Measurements from ENCODE around the gene TRIM2. TPM values are rescaled to one million over a fixed set of nuclear protein-coding genes. Genes with fewer than 3 reads are reported as not detected.

The TRIM2 gene
- total RNA-seq, 1 donor from 2014 or later, result 13.9 TPM

DNA sequence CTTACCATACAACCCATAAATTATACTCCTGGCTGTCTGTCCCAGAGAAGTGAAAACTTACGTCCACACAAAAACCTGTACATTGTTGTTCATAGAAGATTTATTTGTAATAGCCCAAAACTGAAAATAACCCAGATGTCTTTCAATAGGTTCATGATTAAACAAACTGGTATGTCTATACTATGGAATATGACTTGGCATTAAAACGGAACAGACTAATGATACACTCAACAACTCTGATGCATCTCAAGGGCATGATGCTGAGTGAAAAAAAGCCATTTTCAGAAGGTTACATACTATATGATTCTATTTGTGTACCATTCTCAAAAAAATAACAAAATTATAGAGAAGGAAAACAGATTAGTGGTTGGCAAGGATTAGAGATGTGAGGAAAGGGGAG lies 128.7 kb downstream of the TRIM2 start:
- DNase-seq (ENCODE audit: low read depth in 2 of 2), result no peak

DNA sequence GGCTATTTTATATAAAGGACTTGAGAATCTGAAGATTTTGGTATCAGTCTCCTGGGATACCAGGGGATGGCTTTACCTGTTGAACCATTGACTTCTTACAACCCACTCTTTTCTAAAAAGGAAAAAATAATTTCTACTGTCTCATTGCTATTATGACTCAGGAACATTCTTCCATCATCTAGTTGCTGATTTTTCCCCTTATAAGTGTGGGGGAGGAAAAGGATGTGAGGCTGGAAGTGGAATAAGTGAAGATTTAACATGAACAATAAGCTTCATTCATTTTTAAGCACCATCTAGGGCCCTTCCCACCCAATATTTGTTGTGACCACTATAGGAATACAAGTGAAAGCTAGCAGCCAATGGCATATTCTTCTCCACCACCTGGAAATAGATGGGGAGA lies 129.6 kb downstream of the TRIM2 start:
- no peak for DNase-seq (ENCODE audit: low read depth in 2 of 2)

DNA sequence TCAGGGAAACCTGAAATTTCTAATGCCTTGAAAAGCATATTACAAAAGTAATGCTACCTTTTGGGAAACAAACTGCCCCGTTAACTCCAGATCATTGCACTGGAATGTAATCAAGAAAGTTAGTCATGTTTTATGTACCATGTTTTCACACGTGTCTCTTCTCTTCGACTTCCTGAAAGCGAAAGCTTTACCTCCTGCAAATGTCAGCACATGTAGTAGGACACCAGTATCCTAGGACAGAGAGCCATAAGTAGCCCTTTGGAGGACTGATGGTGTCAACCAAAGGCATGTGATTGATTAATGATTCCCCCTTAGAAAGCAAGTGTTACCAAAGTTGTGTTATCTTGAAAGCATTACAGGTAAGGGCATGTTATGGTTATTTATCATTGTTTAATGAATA lies 131.4 kb downstream of the TRIM2 start:
- no peak for DNase-seq (ENCODE audit: low read depth in 2 of 2)

DNA sequence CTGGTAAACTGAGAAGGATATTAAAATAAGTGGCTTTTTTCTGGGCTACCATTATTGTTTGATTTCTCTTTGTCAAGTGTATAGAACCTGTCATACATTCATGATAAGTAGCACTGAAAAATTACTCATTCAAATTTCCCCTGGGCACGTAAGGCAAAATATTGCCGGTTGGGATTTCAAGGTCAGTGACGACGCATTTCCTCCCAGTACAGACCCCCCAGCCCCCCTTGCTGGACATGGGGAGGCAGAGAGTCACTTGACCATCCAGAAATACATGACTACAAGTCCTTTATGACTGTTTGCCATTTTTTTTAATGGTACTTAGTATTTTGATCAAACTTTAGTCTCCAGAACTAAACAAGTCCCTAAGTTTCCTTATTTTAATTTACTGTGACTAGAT lies 133.4 kb downstream of the TRIM2 start:
- peak in 1 of 2 donors; percentile 54 for DNase-seq (ENCODE audit: low read depth in 2 of 2)

DNA sequence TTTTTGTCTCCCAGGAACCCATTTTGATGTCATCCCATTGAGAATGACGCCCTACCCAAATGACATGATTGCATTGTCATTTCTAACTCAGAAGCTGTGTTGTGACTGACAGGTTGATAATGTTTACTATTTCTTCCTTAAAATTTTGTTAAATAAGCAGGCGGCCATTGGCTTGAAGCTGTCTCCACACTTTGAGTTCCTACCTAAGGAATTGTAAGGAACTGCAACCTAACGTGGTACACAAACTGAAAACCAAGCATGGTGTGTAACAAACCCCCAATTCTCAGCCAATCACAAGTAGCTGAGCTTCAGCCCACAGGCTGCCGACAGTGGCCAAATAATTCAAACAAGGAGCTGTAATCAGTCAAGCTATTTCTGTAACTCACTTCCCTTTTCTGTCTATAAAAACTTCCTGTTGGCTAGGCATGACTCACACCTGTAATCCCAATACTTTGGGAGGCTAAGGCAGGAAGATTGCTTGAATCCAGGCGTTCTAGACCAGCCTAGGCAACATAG lies 137.4 kb downstream of the TRIM2 start:
- DNase-seq (ENCODE audit: low read depth in 2 of 2), result peak; percentile 52 to 86

DNA sequence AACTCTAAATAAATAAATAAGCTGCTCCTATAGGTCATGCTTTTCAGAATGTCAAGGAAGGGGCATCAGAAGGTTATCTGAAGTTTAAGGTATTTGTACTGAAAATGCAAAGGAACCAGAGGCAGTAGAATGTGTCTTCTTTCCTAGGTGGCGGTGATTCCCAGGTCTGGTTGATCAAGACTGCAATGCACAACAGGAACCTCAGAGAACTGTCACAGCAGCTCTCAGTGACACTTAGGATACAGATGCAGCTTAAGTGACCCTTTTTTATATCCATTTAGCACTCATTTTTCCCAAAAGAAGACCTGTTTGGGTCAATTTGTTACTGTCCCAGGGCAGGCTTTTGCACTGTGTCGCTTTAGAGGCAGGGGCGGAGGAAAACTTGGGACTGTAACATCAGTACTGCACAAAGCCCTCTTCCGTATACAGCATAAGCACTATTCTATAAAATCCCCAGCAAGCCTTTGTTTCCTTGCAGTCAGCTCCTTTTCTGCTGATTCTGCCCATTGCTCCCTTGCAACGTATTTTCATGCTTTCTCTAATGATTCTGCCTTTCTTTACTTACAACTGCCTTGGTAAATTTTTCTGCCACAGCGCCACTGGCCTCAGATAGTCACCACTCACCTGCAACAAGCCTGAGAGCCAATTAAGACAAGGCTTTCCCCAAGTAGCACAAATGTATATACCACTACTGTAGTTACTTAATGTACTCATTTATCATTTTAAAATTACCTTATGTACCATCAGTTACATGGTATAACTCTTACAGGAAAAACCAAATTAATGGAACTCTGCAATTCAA lies 138.7 kb downstream of the TRIM2 start:
- DNase-seq (ENCODE audit: low read depth in 2 of 2), result no peak

DNA sequence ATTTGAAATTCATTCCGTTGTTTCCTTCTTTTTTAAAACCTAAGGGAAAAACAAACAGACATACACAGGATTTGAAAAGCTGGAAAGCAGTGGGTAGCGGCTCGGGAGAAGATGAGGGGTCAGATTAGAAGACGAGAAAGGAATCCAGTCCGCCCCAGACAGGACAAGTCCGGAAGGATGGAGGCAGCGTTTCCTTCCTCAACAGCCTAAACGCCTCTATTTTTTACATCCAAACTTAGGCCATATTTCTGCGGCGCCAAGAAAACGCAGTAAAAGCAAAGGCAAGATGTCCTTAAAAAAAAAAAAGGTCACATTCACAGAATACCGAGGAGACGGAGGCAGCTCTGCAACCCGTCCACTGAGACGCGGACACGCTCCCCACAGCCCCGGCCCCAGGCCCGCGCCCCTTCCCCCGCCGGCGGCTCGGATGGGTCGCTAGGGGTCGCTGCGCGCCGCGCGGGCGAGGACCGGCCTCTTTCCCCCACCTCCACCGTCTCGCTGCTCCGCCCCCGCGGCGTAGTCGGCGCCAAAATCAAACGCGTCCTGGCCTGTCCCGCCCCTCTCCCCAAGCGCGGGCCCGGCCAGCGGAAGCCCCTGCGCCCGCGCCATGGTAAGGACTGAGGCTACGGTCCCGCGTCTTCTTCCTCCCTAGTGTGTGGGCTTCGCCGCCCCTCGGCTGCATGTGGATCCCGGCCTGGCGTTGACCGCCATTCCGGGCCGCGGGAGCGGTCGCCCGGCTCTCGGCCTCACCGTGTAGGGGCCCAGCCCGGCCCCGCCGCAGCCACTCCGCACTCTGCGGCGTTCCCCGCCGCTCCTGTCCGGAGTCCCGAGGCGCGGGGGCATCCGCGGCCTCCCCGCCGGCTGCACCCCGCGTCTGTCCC lies 140.1 kb downstream of the TRIM2 start, which contains the start of gene MND1:
MND1 (plus strand) TSS at position 558 of the 881 bp plus-strand sequence; CDS start at position 608, 50 bp downstream.
- peak; percentile 41 to 80 for DNase-seq (ENCODE audit: low read depth in 2 of 2)

DNA sequence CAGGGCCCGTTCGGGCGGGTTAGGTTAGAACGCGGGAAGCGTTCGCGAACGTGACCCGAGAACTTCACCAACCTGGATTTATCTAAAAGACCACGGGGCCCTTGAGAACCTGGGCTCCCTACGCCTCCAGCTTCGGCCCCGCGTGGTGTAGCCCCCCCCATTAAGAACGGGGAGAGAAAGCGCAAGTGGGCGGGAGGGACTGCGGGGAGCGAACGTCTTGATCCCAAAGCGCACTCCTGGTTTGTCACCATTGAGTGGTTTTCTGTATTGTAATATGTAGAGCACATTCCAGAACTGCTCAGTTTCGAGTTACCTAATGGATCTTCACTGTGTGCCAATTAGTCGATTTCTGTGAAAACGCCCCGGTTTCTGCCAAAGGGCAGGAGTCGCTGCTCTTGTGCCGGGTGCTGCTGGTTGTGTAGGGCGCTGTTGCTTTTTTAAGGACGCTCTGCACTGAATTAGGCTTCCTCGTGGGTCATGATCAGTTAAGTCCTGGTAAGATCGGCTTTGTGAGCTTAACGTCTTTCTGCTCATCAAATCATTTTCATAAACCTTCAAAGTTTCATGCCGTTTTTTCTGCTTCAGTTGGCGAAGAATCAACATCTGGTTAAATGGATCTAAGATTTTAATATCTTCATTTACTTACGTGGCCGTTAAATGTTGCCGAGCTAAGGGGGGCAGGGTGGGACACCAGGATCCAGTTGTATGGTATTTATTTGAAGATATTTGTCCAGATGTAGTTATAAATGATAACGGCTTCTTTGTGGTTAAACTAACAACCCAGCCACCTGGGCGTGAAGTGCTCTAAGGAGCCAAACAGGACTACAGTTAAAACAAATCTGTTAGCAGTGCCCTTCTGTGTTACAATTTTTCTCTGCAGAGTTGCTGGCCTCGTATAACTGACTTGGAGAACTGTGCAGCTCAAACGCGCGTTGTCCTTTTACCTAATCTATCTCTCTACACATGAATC lies 141.1 kb downstream of the TRIM2 start:
- peak in 1 of 2 donors; percentile 52 for DNase-seq (ENCODE audit: low read depth in 2 of 2)

DNA sequence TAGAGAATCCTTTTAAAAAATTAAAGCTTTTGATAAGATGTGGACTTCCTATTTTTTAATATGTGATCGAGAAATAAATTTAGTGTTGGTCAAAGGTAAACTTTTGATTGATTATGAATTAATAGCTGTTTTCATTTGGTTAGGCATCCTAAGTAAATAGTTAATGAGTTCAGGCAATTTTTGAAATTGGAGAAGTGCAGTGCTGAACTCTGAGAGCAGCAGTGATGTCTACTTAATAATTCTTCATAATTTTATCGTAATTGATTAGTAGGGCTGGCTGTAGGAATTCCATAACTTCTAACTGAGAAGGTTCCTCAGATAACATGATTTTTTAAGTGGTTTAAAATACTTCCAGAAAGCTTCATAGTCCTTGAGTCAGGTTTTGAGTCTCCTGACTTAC lies 141.8 kb downstream of the TRIM2 start:
- no peak for DNase-seq (ENCODE audit: low read depth in 2 of 2)

DNA sequence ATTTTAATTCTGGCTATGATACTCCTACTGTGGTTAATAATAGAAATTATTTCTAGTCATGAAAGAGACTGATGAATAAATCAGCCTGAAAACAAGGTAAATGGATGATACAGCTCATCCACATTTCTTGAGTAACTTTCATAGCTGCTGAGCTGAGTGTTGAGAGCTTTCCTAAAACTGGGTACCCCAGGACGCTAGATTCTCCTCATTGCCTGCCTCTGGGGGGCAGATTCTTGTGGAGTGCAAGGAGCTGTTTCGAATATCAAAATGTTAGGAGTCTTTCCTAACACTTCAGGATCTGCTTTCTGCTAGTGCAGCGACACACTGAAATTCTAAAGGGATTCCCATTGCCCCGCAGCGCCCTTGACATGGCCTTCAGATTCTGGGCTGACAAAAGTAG lies 142.3 kb downstream of the TRIM2 start:
- DNase-seq (ENCODE audit: low read depth in 2 of 2), result no peak

DNA sequence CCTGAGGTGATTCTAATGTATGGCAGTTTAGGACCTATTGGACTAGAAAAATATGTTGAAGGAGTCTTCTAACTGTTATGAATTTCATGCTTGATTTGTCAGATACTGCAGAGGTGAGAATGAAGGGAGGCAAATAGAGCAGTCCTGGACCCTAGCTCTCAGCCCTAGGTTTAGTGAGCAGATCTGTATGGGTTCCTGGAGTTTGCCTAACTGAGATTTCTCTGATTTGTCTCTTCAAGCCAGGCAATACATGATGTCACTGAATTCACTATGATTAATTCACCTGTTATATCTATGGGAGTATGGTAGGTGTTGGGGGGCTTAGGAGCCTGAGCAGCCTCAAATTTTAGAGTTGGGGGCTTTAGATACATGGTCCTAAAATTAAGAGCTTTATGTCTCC lies 142.9 kb downstream of the TRIM2 start:
- DNase-seq (ENCODE audit: low read depth in 2 of 2), result no peak

DNA sequence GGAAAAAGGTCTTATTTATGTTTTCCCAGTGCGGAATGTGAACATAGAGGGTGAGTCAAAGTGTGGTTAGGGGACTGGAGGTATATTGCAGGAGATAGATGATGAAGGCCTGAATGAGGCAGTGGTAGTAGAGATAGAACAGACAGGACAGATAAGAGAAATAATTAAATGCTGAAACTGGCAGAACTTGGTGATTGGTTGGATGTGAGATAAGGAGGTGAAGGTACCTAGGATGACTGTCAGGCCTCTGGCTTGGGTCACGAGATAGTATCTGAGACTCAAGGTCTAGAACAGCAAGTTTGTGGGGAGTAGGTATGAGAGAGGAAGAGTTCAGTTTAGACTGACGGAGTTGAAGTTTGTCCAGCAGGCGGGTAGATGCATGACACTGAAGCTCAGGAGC lies 143.8 kb downstream of the TRIM2 start:
- DNase-seq (ENCODE audit: low read depth in 2 of 2), result no peak

DNA sequence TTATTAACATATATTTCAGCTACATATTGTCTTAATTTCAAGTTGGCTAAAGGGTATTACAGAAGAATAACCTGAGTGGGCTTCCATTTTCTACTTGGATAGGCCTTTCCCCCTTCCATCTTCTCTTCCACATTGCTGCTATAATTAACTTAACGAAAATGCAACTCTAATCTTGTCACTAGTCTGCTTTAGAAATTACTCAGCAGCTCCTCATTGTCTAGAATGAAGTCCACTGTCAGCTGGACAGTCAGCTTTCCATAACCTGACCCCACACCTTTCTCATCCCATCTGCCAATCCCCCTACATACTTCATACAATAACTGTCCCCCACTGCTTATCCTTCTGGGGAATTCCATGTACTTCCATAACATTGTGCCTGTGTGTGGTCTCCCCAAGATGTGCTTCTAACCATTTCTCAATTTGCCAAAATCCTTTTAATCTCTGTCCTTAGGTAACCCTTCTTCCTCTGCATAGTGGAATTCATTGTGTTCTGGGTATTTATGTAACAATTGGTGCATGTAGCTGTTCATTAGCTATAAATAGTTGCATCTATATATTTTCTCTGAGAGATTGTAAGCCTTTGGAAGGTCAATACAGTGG lies 145.1 kb downstream of the TRIM2 start:
- DNase-seq (ENCODE audit: low read depth in 2 of 2), result no peak

DNA sequence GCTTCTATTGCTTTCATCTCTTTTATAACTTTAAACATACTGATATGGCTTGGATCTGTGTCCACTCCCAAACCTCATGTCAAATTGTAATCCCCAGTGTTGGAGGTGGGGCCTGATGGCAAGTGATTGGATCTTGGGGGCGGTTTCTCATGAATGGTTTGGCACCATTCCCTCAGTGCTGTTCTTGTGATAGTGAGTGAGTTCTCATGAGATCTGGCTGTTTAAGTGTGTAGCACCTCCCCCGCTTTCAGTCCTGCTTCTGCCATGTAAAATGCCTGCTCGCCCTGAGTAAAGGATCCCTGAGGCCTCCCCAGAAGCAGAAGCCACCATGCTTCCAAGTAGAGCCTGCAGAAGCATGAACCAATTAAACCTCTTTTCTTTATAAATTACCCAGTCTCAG lies 157.9 kb downstream of the TRIM2 start:
- DNase-seq (ENCODE audit: low read depth in 2 of 2), result no peak

DNA sequence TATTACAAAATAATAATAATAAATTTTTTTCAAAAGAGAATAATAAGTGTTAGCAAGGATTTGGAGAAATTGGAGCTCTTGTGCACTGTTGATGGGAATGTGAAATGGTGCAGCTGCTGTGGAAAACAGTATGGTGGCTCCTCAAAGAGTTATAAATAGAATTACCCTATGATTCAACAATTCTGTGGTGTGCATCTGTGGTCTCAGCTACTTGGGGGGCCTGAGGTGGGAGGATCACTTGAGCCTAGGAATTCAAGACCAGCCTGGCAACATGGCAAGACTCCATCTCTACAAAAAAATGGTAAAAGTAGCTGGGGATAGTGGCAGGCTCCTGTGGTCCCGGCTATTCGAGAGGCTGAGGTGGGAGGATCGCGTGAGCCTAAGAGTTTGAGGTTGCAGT lies 159.8 kb downstream of the TRIM2 start:
- no peak for DNase-seq (ENCODE audit: low read depth in 2 of 2)

DNA sequence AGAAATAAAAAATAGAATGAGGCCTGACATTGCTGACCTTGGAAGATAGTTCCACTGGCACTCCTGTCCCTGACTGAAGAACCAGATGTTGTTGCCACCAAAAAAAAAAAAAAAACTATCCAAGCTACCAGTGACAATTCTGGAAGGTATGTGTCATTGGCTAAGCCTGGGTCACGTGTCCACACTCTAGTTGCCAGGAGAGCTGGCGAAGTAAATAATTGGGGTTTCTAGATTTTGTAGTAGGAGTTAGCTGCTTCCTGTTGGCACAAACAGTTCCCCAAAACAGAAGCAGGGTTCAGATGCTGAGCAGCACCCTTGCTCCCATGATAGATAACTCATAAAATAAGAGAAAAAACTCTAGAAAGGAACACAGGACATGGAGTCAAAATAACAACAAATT lies 160.8 kb downstream of the TRIM2 start:
- no peak for DNase-seq (ENCODE audit: low read depth in 2 of 2)

DNA sequence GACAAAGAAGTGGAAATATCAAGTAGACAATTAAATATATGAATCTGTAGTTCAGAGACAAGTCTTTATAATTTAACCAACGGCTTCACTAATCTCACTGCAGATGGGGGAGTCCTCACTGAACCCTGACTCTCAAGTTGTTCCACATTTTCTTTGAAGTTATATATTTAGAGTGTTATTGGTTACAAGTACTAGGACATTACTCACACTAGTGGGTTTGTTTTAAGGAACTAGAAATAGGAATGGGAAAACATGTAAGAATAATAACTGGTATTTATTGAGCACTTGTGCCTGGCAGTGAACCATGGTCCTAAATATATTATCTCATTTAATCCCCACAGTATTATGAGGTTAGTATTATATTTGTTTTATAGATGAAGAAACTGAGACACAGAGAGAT lies 162.2 kb downstream of the TRIM2 start:
- DNase-seq (ENCODE audit: low read depth in 2 of 2), result no peak

DNA sequence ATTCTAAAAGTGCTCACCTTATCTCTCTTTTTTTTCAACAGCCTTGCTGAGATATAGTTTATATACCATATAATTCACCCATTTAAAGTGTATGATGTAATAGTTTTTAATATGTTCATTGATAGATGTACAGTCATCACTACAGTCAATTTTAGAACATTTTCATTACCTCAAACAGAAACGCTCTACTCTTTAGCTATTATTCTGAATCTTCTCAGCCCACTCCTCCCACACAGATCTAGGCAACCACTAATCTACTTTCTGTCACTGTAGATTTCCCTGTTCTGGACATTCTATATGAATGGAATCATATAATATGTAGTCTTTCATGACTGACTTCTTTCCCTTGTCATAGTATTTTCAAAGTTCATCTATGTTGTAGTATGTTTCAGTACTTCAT lies 162.8 kb downstream of the TRIM2 start:
- DNase-seq (ENCODE audit: low read depth in 2 of 2), result no peak

DNA sequence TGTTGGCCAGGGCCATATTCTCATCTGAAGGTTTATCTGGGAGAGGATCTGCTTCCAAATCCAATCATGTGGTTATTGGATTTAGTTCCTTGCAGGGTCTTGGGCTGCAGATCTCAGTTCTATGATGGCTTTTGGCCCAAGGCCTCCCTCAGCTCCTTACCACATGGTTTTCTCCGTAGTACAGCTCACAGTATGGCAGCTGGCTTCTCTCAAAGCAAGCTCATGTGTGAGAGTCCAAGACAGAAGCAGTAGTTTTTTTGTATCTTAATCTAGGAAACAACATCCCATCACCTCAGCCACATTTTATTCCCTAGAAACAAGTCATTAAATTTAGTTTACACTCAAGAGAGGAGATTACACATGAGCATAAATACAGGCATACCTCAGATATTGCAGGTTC lies 164.8 kb downstream of the TRIM2 start:
- DNase-seq (ENCODE audit: low read depth in 2 of 2), result no peak

DNA sequence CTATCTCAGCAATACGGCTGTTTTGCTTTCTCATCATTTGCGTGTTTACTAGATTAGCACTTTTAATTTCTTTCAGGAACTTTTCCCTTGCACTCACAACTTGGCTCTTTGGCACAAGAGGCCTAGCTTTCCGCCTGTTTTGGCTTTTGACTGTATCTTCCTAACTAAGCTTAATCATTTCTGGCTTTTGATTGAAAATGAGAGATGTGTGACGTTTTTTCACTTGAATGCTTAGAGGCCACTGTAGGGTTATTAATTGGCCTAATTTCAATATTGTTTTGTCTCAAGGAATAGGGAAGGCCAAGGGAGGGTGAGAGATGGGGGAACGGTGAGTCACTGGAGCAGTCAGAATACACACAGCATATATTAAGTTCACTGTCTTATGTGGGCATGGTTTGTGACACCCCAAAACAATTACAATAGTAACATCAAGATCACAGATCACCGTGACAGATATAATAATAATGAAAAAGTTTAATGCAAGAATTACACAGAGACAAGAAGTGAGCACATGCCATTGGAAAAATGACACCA lies 167.5 kb downstream of the TRIM2 start:
- no peak for DNase-seq (ENCODE audit: low read depth in 2 of 2)

All from dermis microvascular lymphatic vessel endothelial cell (primary cell).